Measurements from ENCODE around the gene PDE6D. TPM values are rescaled to one million over a fixed set of nuclear protein-coding genes. Genes with fewer than 3 reads are reported as not detected.

The PDE6D gene
- total and polyA plus RNA-seq, 2 of the 13 experiments (the other 11 are each of a cell fraction or from before 2014, with no cell fraction given): 14.1 to 23.2 TPM

DNA sequence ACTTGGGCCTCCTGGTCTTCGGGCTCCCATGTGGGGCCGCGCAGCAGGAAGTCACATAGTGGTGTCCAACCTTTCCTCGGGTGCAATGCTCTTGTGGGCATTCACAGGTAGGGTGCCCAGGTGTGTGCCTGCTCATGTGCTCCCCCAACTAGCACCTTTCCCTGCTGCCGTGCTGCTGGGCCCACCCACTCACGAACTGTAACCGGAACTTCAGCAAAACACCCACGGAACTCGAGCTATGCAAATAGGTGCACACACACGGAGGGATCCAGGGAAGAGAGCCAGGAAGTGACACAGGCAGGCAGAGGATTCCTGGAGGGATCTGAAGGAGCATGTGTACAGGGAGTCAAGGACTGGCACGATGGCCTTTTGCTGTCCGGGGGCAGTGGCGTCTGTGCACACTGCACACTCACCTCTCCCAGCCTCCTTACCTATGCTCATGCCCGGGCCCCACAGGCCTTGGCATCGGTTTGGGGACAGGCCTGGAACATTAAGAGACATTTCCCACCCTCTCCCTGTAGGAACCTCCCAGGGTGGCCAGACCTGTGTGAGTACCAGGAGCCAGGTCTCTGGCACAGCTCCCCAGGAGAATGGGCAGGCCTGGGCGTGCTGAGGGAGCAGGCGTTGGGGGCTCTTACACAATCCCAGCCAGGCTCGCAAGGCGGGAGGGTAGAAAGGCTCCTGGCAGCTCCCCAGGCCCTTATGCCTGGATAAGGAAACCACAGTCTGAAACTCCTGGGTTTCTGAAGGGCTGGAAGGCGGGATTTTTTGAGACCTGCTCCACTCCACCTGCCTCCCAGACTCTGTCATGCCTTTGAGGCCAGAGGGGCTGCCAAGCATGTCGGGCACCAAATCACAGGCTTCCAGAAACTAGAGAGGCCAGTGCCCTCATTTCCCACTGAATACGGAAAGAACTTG lies 79.4 kb downstream of the PDE6D start (continued):
- TF ChIP-seq CTCF (CRISPR knock-in tag; IDR thresholded peaks at IDR 0.05) (no peak; the same call in 1 of the 2 replicates), GZF1 (CRISPR knock-in tag; IDR thresholded peaks at IDR 0.05) (no peak), SIX4 (CRISPR knock-in tag; IDR thresholded peaks at IDR 0.05) (no peak), ZNF598 (CRISPR knock-in tag; IDR thresholded peaks at IDR 0.05; ENCODE audit: borderline replicate concordance) (peak; percentile 70; the same call in 1 of the 2 replicates), SMARCE1 (IDR thresholded peaks at IDR 0.05; ENCODE audit: borderline replicate concordance) (no peak), SOX5 (CRISPR knock-in tag; IDR thresholded peaks at IDR 0.05; ENCODE audit: borderline replicate concordance) (peak; percentile 19; the same call in 1 of the 2 replicates), ZBTB7B (CRISPR knock-in tag; IDR thresholded peaks at IDR 0.05) (peak; percentile 29), MED8 (CRISPR knock-in tag; IDR thresholded peaks at IDR 0.05; ENCODE audit: insufficient replicate concordance) (peak; percentile 60), ZNF616 (CRISPR knock-in tag; IDR thresholded peaks at IDR 0.05; ENCODE audit: low read depth) (peak; percentile 65; the same call in 1 of the 2 replicates), MTA1 (CRISPR knock-in tag; IDR thresholded peaks at IDR 0.05; ENCODE audit: borderline replicate concordance) (peak; percentile 45; the same call in 1 of the 2 replicates), PRPF4 (IDR thresholded peaks at IDR 0.05; ENCODE audit: low read depth, low read length, poor library complexity, severe bottlenecking) (no peak), REPIN1 (CRISPR knock-in tag; IDR thresholded peaks at IDR 0.05; ENCODE audit: borderline replicate concordance, low read depth) (peak; percentile 88), TRAFD1 (CRISPR knock-in tag; IDR thresholded peaks at IDR 0.05; ENCODE audit: borderline replicate concordance) (no peak), JUND (CRISPR knock-in tag; IDR thresholded peaks at IDR 0.05) (no peak)
- TF ChIP-seq, protein P1, sequence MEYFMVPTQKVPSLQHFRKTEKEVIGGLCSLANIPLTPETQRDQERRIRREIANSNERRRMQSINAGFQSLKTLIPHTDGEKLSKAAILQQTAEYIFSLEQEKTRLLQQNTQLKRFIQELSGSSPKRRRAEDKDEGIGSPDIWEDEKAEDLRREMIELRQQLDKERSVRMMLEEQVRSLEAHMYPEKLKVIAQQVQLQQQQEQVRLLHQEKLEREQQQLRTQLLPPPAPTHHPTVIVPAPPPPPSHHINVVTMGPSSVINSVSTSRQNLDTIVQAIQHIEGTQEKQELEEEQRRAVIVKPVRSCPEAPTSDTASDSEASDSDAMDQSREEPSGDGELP (IDR thresholded peaks at IDR 0.05; ENCODE audit: borderline replicate concordance, low read depth): no peak
- TF ChIP-seq, protein P2, sequence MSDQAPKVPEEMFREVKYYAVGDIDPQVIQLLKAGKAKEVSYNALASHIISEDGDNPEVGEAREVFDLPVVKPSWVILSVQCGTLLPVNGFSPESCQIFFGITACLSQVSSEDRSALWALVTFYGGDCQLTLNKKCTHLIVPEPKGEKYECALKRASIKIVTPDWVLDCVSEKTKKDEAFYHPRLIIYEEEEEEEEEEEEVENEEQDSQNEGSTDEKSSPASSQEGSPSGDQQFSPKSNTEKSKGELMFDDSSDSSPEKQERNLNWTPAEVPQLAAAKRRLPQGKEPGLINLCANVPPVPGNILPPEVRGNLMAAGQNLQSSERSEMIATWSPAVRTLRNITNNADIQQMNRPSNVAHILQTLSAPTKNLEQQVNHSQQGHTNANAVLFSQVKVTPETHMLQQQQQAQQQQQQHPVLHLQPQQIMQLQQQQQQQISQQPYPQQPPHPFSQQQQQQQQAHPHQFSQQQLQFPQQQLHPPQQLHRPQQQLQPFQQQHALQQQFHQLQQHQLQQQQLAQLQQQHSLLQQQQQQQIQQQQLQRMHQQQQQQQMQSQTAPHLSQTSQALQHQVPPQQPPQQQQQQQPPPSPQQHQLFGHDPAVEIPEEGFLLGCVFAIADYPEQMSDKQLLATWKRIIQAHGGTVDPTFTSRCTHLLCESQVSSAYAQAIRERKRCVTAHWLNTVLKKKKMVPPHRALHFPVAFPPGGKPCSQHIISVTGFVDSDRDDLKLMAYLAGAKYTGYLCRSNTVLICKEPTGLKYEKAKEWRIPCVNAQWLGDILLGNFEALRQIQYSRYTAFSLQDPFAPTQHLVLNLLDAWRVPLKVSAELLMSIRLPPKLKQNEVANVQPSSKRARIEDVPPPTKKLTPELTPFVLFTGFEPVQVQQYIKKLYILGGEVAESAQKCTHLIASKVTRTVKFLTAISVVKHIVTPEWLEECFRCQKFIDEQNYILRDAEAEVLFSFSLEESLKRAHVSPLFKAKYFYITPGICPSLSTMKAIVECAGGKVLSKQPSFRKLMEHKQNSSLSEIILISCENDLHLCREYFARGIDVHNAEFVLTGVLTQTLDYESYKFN (CRISPR knock-in tag; conservative IDR thresholded peaks at IDR 0.05): 0 out of 2 replicates have a peak, but pooled peaks have one; percentile 6
- TF ChIP-seq, protein P3, sequence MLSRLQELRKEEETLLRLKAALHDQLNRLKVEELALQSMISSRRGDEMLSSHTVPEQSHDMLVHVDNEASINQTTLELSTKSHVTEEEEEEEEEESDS (CRISPR knock-in tag; IDR thresholded peaks at IDR 0.05; ENCODE audit: borderline replicate concordance): peak; percentile 65; the same call in 1 of the 2 replicates
